SK-MEL-5 (cell line): Measurements from ENCODE around the gene AZGP1. TPM values are rescaled to one million over a fixed set of nuclear protein-coding genes. Genes with fewer than 3 reads are reported as not detected.
"Not testable (repeated sequence)": the region's sequence is repeated elsewhere in the genome, so short reads cannot be mapped to it uniquely, and the experiment has no call there.

ENCODE experiments used
- DNase-seq: peaks from one replicate; pipeline ENCODE4 v3.0.0-alpha.2; 2016; ENCODE audit warnings: low read depth, low spot score
- in situ Hi-C: cut with HindIII; loops from 2 replicates; pipeline ENCODE4 v1.10.0; 2016; ENCODE audit warnings: low sequenced_read_pairs, high pct_unique_total_duplicates, low pct_unique_long_range_greater_than_20kb
- total RNA-seq: library from RNA; depleted of rRNA; stranded (reverse); fragments of >200 nt; shearing (Covaris generic); gene quantifications from 2 replicates; pipeline ENCODE4 v1.2.3, GENCODE V29; 2014

The AZGP1 gene
- total RNA-seq, 1 experiment from 2014 or later = 1.1 TPM

DNA sequence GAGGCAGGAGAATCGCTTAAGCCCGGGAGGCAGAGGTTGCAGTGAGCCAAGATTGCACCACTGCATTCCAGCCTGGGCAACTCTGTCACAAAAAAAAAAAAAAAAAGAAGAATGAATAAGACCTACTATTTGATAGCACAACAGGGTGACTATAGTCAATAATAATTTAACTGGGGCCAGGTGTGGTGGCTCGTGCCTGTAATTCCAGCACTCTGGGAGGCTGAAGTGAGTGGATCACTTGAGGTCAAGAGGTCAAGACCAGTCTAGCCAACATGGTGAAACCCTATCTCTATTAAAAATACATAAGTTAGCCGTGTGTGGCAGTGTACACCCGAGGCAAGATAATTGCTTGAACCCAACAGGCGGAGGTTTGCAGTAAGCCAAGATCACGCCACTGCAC is 2.0 kb downstream of the AZGP1 start:
- DNase-seq, in situ Hi-C loops: not testable (repeated sequence)

DNA sequence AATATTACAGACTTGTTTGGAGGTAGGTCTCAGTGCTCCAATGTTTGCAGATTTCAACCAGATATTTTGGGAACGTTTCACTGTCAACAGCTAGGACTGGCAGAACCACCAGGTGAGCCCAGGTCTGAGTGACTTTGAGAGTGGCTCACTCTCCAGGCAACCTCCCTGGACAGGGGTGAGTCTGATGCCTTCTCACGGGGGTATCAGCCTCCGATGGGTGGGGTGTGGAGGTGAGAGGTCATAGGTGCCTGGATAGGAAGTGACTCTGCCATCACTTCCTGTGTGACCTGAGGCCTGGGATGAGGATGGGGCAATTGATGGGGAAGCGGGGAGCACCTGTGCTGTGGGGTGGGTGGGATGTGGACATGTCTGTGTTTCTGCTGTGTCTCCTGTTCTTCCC is 4.6 kb downstream of the AZGP1 start:
- in situ Hi-C loops = no loop called here

DNA sequence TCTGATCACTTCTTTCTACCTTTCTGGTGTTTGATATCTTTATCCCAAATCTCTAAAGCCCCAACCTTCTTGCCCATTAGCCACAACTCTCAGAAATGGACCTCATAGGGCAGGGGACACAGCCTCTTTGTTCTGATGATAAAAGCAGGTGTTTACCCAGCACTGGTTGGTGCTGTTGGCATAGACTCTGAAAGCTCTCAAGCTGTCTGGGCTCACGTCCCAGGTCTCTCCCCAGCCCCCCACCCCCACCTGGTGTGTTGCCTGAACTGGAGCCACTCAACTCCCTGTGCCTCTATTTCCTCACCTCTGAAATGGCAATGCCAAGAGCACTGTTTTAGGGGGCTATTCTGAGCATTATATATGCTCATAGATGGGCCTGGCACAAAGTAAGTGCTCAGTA is 6.0 kb downstream of the AZGP1 start:
- DNase-seq, in situ Hi-C loops: not testable (repeated sequence)

More for the DNA sequence above, 4.6 kb downstream of the AZGP1 start:
- DNase-seq = no peak

DNA sequence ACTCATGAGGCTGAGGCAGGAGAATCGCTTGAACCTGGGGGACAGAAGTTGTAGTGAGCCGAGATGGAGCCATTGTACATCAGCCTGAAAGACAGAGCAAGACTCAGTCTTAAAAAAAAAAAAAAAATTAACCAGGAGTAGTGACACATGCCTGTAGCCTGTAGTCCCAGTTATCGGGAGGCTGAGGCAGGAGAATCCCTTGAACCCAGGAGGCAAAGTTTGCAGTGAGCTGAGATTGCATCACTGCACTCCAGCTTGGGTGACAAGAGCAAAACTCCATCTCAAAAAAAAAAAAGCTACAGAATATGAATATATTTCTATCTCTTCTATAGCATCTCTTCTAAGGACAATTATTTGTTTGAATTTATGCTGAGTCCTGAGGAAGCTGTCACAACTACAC is 6.5 kb downstream of the AZGP1 start:
- no peak for DNase-seq
- in situ Hi-C loops = no loop called here

DNA sequence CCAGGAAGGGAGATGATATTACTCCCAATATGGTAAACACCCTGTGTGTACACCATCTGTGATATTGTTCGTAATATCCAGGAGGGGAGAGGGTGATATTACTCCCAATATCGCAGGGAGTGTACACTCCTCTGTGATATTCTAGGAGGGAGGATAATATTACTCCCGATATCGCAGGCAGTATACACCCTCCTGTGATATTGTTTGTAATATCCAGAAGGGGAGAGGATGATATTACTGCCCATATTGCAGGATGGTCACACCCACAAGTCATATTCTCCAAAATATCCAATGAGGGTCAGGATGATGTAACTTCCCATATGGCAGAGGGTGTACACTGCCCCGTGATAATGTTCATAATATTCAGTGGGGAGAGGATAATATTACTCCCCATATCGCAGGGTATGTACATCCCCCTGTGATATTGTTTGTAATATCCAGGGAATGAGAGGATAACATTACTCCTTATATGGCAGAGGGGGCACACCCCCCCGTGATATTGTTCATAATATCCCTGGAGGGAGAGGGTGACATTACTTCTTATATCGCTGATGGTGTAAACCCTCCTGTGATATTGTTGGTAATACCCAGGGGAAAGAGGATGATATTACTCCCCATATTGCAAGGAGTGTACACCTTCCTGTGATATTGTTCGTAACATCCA is 17.1 kb downstream of the AZGP1 start:
- DNase-seq = no peak
- in situ Hi-C loops = no loop called here

DNA sequence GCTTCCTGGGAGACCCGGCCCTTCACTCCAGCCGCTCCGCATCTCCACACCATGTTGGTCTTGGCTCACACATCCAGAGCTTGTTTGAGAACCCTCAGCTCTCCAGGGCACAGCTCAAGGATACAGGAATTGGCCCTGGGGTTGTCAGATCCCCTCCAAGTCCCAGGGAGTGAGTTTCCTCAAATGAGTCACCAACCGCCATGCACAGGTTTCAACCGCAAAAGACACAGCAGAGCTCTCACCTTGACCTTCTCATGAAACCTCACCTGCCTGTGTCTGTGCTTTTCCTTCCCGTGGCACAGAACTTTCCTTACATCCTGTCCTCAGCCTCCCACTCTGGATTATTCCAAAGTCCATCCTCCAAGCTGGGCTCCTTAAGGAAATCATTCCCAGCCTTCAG is 20.6 kb downstream of the AZGP1 start:
- DNase-seq = no peak
- in situ Hi-C loops = no loop called here

DNA sequence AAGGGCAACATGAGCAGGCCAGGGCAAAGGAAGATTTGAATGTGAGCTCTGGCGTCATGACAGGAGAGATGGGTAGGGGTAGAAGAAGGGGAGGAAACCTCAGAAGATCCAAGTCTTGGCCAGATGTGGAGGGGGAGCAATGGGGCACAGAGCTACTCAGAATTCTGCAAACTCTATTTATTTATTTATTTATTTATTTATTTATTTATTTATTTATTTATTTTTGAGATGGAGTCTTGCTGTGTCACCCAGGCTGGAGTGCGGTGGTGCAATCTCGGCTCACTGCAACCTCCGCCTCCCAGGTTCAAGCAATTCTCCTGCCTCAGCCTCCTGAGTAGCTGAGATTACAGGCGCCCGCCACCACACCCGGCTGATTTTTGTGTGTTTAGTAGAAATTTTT is 21.2 kb downstream of the AZGP1 start:
- in situ Hi-C loops, DNase-seq: not testable (repeated sequence)

DNA sequence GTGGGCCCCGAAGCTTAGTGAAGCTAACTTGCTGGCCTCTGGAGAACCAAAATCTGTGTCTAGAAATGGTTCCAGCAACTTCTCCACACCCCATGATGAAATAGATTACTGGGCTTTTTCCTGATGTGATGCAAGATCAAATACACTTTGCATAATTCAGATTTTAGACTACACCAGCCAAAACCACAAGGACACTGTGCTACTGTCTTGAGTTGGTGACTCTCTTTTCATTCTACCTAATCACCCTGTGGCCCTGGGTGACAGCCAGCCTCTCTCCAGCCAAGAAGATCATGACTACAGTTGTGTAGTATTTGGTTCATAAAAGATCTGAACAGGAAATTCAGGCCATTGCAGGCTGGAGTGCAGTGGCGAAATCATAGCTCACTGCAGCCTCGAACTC is 22.2 kb downstream of the AZGP1 start:
- in situ Hi-C loops = no loop called here
- DNase-seq = peak; percentile 19

DNA sequence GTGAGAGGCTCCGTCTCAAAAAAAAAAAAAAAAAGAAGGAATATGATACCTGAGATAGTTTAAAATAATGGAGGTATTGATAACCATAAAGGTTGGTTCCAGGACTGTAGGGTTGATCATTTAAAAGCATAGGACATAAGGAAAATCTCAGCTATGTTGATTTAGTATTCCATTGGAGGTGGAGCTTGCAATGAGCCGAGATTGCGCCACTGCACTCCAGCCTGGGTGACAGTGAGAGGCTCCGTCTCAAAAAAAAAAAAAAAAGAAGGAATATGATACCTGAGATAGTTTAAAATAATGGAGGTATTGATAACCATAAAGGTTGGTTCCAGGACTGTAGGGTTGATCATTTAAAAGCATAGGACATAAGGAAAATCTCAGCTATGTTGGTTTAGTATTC is 23.2 kb downstream of the AZGP1 start:
- DNase-seq, in situ Hi-C loops: not testable (repeated sequence)

DNA sequence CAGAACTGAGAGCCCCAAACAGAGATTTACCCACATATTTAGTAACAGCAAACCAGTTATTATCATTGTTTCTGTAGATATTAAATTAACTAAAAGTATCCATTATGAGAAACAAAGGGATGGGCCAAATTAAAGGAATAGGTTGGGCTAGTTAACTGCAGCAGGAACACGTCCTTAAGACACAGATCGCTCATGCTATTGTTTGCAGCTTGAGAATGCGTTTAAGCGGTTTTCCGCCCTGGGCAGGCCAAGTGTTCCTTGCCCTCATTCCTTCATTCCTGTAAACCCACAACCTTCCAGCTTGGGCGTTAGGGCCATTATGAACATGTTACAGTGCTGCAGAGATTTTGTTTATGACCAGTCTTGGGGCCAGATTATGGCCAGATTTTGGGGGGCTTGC is 25.0 kb downstream of the AZGP1 start:
- in situ Hi-C loops, DNase-seq: not testable (repeated sequence)

DNA sequence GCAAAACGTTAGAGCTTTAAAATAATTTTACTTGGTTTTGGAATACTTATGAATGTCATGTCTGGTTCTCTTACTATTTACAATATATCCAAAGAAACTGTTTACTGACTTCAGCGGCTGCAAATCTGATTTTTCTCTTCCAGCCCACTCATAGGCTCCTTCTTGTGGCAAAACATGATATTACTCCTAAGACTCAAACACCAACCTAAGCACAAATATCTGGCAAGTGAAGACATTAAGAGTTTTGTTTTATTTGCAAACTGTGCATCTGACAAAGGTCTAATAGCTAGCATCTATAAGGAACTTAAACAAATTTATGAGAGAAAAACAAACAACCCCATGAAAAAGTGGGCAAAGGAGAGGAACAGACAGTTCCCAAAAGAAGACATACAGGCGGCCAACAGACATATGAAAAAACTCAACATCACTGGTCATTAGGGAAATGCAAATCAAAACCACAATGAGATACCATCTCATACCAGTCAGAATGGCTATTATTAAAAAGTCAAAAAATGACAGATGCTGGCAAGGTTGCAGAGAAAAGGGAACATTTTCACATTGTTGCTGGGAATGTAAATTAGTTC is 26.1 kb downstream of the AZGP1 start:
- in situ Hi-C loops = no loop called here
- peak; percentile 72 for DNase-seq

DNA sequence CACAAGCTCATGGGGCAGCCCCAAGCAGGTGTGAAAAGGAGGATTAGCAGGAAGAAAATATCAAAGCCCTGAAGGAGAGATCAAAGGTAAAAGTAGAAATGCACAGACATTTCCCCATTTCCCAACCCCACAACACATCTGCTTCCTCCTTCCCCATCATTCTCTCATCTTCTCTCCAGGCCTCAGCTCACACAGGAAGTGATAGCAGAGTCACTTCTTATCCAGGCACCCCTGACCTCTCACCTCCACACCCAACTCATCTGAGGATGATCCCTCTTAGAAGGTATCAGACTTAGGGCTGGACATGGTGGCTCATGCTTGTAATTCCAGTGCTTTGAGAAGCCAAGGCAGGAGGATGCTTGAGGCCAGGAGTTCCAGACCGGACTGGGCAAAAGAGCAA is 28.2 kb downstream of the AZGP1 start:
- no peak for DNase-seq
- in situ Hi-C loops = no loop called here

DNA sequence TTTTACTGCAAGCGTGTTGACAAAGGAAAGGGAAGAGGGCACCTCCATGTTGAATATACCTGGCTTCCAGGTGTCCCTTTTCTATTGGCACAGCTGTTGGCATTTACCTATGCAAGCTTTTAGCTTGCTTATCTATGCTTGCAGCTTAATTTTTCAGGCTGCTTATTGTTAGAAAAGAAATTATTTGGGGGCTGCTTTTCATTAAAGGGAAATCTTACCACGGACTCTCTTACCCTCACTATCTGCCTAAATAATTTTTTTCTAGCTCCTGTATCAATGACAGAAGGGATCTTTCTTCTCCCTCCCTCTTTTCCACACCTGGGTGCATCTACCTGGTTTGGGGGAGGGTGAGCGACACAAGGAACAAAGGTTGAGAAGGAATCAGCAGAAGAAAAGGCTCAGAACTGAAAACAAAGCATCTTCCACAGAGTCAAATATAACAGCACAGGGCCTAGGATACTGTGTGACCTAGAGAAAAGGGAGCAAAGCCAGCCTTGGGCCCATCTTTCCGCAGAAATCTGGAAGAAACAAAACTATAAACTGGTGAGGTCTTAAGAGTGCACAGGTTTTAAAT is 31.2 kb downstream of the AZGP1 start:
- in situ Hi-C loops = no loop called here
- no peak for DNase-seq

DNA sequence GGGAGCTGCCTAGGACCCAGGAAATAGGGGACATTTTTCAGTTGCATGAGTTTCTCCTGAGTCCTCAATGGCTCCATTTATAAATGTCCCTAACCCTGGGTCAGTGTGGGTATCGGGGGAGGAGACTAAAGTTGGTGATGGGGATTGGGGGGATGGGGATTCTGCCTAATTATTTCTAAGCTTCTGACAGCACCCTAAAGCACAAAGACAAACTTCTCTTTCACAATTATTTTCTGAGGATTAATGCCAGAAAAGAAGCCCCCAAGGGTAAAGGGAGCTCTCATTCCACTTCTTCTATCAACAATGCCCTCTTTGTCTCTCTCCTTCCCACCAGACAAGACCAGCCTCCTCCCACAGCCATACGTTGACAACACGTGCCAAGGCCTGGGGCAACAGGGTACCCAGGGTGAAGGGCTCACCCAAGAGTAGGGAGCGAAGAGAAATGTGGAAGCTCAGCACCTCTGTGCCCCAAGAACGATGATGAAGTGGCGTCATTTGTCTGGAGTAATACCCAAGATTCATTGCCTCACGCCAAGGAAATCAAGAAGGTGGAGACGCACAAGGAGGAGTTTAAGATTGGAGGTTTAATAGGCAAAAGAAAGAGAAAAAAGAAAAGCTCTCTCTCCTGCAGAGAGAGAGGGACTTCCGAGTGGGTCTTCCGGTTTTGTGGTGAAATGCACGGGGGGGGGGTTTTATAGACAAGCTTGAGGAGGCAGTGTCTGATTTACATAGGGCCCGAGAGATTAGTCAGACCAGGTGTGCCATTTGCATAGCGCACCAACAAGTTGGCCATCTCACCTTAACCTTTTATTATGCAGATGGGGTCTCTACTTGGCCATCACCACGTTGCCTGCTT is 32.0 kb downstream of the AZGP1 start:
- DNase-seq = peak; percentile 99
- in situ Hi-C loops = no loop called here

DNA sequence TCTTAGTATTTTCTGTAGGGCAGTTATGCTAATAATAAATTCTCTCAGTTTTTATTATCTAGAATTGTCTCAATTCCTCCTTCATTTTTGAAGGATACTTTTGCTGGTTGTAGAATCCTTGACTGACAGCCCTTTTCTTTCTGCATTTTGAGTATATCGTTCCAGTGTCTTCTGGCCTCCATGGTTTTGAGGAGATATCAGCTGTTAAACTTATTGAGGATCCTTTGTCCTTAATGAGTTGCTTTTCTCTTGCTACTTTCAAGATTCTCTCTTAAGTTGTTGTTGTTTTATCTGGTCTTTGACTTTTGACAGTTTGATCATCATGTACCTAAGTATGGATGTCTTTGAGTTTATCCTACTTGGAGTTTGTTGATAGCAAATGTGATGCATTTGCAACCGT is 37.5 kb downstream of the AZGP1 start:
- in situ Hi-C loops = no loop called here
- DNase-seq = no peak

DNA sequence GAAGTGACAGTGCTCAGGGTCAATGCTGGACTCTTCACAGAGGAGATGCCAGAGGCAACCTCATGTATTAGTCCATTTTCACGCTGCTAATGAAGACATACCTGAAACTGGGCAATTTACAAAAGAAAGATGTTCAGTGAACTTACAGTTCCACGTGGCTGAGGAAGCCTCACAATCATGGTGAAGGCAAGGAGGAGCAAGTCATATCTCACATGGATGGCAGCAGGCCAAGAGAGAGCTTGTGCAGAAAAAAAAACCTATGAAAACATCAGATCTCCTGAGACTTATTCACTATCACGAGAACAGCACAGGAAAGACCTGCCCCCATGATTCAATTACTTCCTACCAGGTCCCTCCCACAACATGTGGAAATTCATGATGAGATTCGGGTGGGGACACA is 40.8 kb downstream of the AZGP1 start:
- in situ Hi-C loops = not testable (repeated sequence)
- peak; percentile 77 for DNase-seq

DNA sequence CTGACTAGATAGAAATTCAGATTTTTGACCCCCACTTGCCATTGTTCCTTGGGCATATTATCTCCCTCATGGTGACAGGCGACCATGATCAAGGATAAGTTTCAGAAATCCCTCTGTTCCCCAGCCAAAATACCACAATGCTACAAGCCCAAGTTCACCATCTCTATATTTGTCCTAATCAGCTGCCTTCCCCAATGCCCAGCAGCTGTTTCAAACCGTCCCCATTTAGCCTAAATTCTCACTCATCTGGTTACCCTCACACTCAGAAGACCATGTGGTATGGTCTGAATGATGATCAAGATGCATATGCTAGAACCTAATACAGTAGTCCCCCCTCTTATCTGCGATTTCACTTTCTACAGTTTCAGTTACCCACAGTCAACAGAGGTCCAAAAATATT is 45.5 kb downstream of the AZGP1 start:
- no peak for DNase-seq
- in situ Hi-C loops = no loop called here

DNA sequence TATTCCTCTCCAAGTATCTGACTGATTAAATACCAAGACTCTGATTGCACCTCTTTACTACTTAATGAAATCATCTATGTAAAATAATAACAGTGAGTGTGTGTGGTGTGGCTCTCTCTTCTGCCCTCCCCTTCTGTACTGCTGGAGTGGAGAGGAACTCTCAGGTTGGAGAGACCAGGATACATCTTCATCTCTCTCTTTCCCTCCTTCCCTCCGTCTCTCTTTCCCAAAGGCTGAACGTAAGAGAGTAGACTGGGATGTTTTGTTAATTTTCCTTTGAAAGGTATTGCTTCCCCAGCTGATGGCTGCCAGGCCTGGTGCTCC is 46.1 kb downstream of the AZGP1 start:
- in situ Hi-C loops = no loop called here

More for the DNA sequence above, 46.1 kb downstream of the AZGP1 start:
- no peak for DNase-seq
